ENCODE results near the gene HAUS7. TPM values are rescaled to one million over a fixed set of nuclear protein-coding genes. Genes with fewer than 3 reads are reported as not detected.

The HAUS7 gene
- total RNA-seq, 1 donor from 2014 or later = 14.5 TPM

- DNase-seq = peak; percentile 82
Measured at GRCh38 chrX:153476666-153477363, 6.4 kb upstream of the HAUS7 start.

GRCh38 chrX:153475751-153476281 is 5.4 kb upstream of the HAUS7 start:
- no peak for DNase-seq

- DNase-seq = no peak
Measured at GRCh38 chrX:153475271-153475670, 4.9 kb upstream of the HAUS7 start.

GRCh38 chrX:153474718-153475117 is 4.3 kb upstream of the HAUS7 start:
- DNase-seq = peak; percentile 84

- DNase-seq = no peak
Measured at GRCh38 chrX:153474266-153474665, 3.9 kb upstream of the HAUS7 start.

- DNase-seq = no peak
Measured at GRCh38 chrX:153473126-153473525, 2.8 kb upstream of the HAUS7 start.

- no peak for DNase-seq
Measured at GRCh38 chrX:153471663-153472280, 1.4 kb upstream of the HAUS7 start.

GRCh38 chrX:153469811-153470410 is 465 bp downstream of the HAUS7 start:
- DNase-seq = peak; percentile 52

GRCh38 chrX:153468008-153468580 is 2.3 kb downstream of the HAUS7 start:
- DNase-seq = no peak

GRCh38 chrX:153465691-153466380 is 4.5 kb downstream of the HAUS7 start:
- DNase-seq = no peak

GRCh38 chrX:153464116-153464515 is 6.3 kb downstream of the HAUS7 start:
- DNase-seq = no peak

GRCh38 chrX:153463556-153463955 is 6.8 kb downstream of the HAUS7 start:
- no peak for DNase-seq

- DNase-seq = no peak
Measured at GRCh38 chrX:153463031-153463430, 7.3 kb downstream of the HAUS7 start.

GRCh38 chrX:153462291-153462690 is 8.1 kb downstream of the HAUS7 start:
- no peak for DNase-seq

- DNase-seq = peak; percentile 71
Measured at GRCh38 chrX:153460826-153461225, 9.6 kb downstream of the HAUS7 start.

- DNase-seq = peak; percentile 73
Measured at GRCh38 chrX:153459986-153460385, 10.4 kb downstream of the HAUS7 start.

GRCh38 chrX:153458476-153458875 is 11.9 kb downstream of the HAUS7 start:
- DNase-seq = no peak

- no peak for DNase-seq
Measured at GRCh38 chrX:153457827-153458466, 12.4 kb downstream of the HAUS7 start.

- no peak for DNase-seq
Measured at GRCh38 chrX:153457136-153457825, 13.1 kb downstream of the HAUS7 start.

- no peak for DNase-seq
Measured at GRCh38 chrX:153456704-153457103, 13.7 kb downstream of the HAUS7 start.

- DNase-seq = no peak
Measured at GRCh38 chrX:153456161-153456560, 14.2 kb downstream of the HAUS7 start.

- no peak for DNase-seq
Measured at GRCh38 chrX:153455571-153455970, 14.8 kb downstream of the HAUS7 start.
